BE2C (cell line): ENCODE data around the gene CCT8L2.
"Not testable (repeated sequence)": the region's sequence is repeated elsewhere in the genome, so short reads cannot be mapped to it uniquely, and the experiment has no call there.

ENCODE experiments used
- DNase-seq: peaks from one replicate; pipeline ENCODE4 v3.0.0-alpha.2; 2020
- H3K27me3 ChIP-seq: fragments of 250-450 bp; sonication (Bioruptor Pico); 2 replicates; pipeline ENCODE4 v1.5.1; 2020; ENCODE audit warnings: mild to moderate bottlenecking
- H3K36me3 ChIP-seq: fragments of 250-450 bp; sonication (Bioruptor Pico); 2 replicates; pipeline ENCODE4 v1.5.1; 2020; ENCODE audit warnings: mild to moderate bottlenecking
- H3K4me1 ChIP-seq: fragments of 250-450 bp; sonication (Bioruptor Pico); 2 replicates; pipeline ENCODE4 v1.5.1; 2020
- H3K4me3 ChIP-seq: 2 replicates; pipeline ENCODE4 v1.5.1; 2011; ENCODE audit warnings: low read depth, low read length
- H3K9me3 ChIP-seq: fragments of 250-450 bp; sonication (Bioruptor Pico); 2 replicates; pipeline ENCODE4 v1.5.1; 2020
- CTCF ChIP-seq: IDR thresholded peaks from 2 replicates; pipeline ENCODE4 v1.5.1; 2012; ENCODE audit warnings: mild to moderate bottlenecking, low read depth, low read length

The CCT8L2 gene

GRCh38 chr22:16563555-16564520 lies 28.8 kb downstream of the CCT8L2 start:
- H3K9me3 ChIP-seq = no peaks in the 10 kb centered on the region
- no peak overlapping the region for H3K4me3 ChIP-seq
- DNase-seq = peak; percentile 7
- H3K27me3 ChIP-seq = no peaks in the 10 kb centered on the region
- no peaks in the 10 kb centered on the region for H3K36me3 ChIP-seq
- no peaks in the 10 kb centered on the region for H3K4me1 ChIP-seq
- no peak for TF ChIP-seq CTCF

- Histone ChIP-seq H3K4me3 (no peak overlapping the region), H3K9me3 (no peaks in the 10 kb centered on the region), H3K27me3 (no peaks in the 10 kb centered on the region), H3K4me1 (no peaks in the 10 kb centered on the region), H3K36me3 (no peaks in the 10 kb centered on the region)
- TF ChIP-seq CTCF = no peak
- peak; percentile 12 for DNase-seq
Observed at GRCh38 chr22:16562711-16563554, 29.7 kb downstream of the CCT8L2 start.

GRCh38 chr22:16561093-16561658 lies 31.4 kb downstream of the CCT8L2 start:
- H3K36me3 ChIP-seq, DNase-seq, H3K9me3 ChIP-seq, H3K4me3 ChIP-seq, H3K4me1 ChIP-seq, H3K27me3 ChIP-seq: not testable (repeated sequence)

GRCh38 chr22:16560651-16561050 lies 32.0 kb downstream of the CCT8L2 start:
- not testable (repeated sequence) for H3K27me3 ChIP-seq, DNase-seq, H3K4me1 ChIP-seq, H3K9me3 ChIP-seq, H3K4me3 ChIP-seq, H3K36me3 ChIP-seq

- not testable (repeated sequence) for H3K4me3 ChIP-seq, H3K27me3 ChIP-seq, H3K4me1 ChIP-seq, H3K36me3 ChIP-seq, H3K9me3 ChIP-seq
- peak; percentile 4 for DNase-seq
Observed at GRCh38 chr22:16559996-16560395, 32.6 kb downstream of the CCT8L2 start.

GRCh38 chr22:16559056-16559955 lies 33.3 kb downstream of the CCT8L2 start:
- no peak for TF ChIP-seq CTCF
- Histone ChIP-seq H3K27me3 (no peaks in the 10 kb centered on the region), H3K4me1 (no peaks in the 10 kb centered on the region), H3K9me3 (no peaks in the 10 kb centered on the region), H3K4me3 (no peak overlapping the region), H3K36me3 (no peaks in the 10 kb centered on the region)
- no peak for DNase-seq

- not testable (repeated sequence) for H3K4me1 ChIP-seq, H3K27me3 ChIP-seq, H3K4me3 ChIP-seq, H3K36me3 ChIP-seq, H3K9me3 ChIP-seq, DNase-seq
Observed at GRCh38 chr22:16558376-16558945, 34.1 kb downstream of the CCT8L2 start.

- not testable (repeated sequence) for H3K9me3 ChIP-seq, H3K27me3 ChIP-seq, H3K4me3 ChIP-seq, H3K36me3 ChIP-seq, H3K4me1 ChIP-seq, DNase-seq
Observed at GRCh38 chr22:16557511-16557910, 35.1 kb downstream of the CCT8L2 start.

- DNase-seq, H3K9me3 ChIP-seq: not testable (repeated sequence)
Observed at GRCh38 chr22:16555077-16555994, 37.3 kb downstream of the CCT8L2 start.

GRCh38 chr22:16543310-16543709 lies 49.3 kb downstream of the CCT8L2 start:
- H3K4me1 ChIP-seq, H3K27me3 ChIP-seq, H3K36me3 ChIP-seq, DNase-seq, H3K4me3 ChIP-seq, H3K9me3 ChIP-seq: not testable (repeated sequence)

More at GRCh38 chr22:16555077-16555994, 37.3 kb downstream of the CCT8L2 start:
- not testable (repeated sequence) for H3K4me3 ChIP-seq, H3K27me3 ChIP-seq, H3K36me3 ChIP-seq, H3K4me1 ChIP-seq
